ENCODE data around the gene PRX. TPM values are rescaled to one million over a fixed set of nuclear protein-coding genes. Genes with fewer than 3 reads are reported as not detected.
A peak's percentile ranks its signal among the peaks of the same experiment; 100 is the strongest.

Gene PRX
- total RNA-seq, 1 donor from 2014 or later = 1.8 TPM

DNA sequence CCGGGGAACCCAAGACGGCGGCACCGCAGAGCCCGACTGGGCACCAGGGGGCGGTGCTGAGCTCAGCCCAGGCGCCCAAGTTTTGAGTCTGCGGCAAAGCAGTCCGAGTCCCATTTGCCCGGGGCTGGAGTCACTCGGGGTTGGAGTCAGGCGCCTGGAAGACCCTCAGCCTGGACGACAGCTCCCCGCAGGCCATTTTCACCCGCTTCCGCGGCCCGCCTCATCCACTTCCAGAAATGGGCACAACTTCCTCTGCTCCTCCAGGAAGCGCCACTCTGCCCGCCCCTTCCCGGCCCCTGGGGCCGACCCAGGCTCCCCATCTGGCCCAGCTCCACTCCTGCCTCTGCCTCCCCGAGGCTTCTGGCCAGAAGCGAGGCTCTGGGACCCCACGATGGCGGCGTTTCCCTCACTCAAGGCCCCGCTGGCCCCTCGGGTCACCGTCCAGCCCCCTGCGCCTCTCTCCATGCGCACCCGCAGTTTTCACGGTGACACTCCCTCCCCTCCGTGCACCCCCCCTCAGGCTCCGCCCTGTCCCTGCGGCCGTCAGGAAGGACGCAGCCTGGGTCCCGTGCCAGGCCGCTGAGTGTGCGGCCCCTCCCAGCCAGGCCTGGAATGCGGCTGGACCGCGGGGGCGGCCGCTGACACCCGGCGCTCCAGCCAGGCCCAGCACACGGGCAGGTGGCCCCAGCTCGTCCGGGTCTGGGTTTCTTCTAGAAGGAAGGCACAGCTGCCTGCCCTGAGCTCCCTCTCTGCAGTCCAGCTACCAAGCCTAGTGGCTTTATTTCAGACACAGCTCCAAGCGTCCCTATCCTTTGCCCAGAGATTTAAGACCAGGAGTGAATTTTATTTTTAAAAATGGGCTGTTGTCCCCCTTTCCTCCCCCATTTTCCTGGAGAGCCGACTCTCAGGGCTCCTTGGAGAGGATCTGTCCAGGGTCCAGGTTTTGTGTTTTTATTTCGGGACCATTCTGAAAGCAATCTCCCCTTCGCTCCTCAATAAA, 7.9 kb upstream of the PRX start:
- no peak for FAIRE-seq
- TF ChIP-seq, protein P1, sequence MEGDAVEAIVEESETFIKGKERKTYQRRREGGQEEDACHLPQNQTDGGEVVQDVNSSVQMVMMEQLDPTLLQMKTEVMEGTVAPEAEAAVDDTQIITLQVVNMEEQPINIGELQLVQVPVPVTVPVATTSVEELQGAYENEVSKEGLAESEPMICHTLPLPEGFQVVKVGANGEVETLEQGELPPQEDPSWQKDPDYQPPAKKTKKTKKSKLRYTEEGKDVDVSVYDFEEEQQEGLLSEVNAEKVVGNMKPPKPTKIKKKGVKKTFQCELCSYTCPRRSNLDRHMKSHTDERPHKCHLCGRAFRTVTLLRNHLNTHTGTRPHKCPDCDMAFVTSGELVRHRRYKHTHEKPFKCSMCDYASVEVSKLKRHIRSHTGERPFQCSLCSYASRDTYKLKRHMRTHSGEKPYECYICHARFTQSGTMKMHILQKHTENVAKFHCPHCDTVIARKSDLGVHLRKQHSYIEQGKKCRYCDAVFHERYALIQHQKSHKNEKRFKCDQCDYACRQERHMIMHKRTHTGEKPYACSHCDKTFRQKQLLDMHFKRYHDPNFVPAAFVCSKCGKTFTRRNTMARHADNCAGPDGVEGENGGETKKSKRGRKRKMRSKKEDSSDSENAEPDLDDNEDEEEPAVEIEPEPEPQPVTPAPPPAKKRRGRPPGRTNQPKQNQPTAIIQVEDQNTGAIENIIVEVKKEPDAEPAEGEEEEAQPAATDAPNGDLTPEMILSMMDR (IDR thresholded peaks at IDR 0.05; ENCODE audit: insufficient read depth, low read length, severe bottlenecking) = peak; percentile 99

GRCh38 chr19:40420451-40420765, 7.2 kb upstream of the PRX start:
- no peak for FAIRE-seq
- TF ChIP-seq, protein P1 (IDR thresholded peaks at IDR 0.05; ENCODE audit: insufficient read depth, low read length, severe bottlenecking) = no peak
- H3K27me3 ChIP-seq (ENCODE audit: control insufficient read depth, insufficient read depth, low read length) = no peaks in the 10 kb centered on the region
- DNase-seq (ENCODE audit: low read depth) = no peak
- peak overlapping the region; percentile 71 for H3K4me3 ChIP-seq (ENCODE audit: low read depth, low read length)
- peaks cover 12% of the 10 kb centered on the region for H3K36me3 ChIP-seq (ENCODE audit: control insufficient read depth, insufficient read depth, low read length)

More for the DNA sequence above, 7.9 kb upstream of the PRX start:
- DNase-seq (ENCODE audit: low read depth) = peak; percentile 75
- Histone ChIP-seq H3K27me3 (ENCODE audit: control insufficient read depth, insufficient read depth, low read length) (no peaks in the 10 kb centered on the region), H3K4me3 (ENCODE audit: low read depth, low read length) (peak overlapping the region; percentile 71), H3K36me3 (ENCODE audit: control insufficient read depth, insufficient read depth, low read length) (peaks cover 12% of the 10 kb centered on the region)

DNA sequence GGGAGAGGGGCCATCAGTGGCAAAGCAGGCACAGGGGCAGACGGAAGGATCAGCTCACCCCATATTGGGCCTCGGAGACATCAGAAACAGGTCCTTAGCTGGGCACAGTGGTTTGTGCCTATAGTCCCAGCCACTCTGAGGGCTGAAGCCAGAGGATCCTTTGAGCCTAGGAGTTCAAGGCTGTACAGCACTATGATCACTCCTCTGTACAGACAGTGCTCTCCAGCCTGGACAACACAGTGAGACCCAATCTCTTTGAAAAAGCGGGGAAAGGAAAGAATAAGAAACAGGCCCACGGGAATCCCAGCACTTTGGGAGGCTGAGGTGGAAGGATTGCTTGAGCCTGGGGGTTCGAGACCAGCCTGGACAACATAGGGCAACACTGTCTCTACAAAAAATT, 6.6 kb upstream of the PRX start:
- H3K4me3 ChIP-seq (ENCODE audit: low read depth, low read length) = no peak overlapping the region
- TF ChIP-seq, protein P1 (IDR thresholded peaks at IDR 0.05; ENCODE audit: insufficient read depth, low read length, severe bottlenecking) = no peak
- DNase-seq (ENCODE audit: low read depth) (no peak), FAIRE-seq (no peak)
- peaks cover 12% of the 10 kb centered on the region for H3K36me3 ChIP-seq (ENCODE audit: control insufficient read depth, insufficient read depth, low read length)
- H3K27me3 ChIP-seq (ENCODE audit: control insufficient read depth, insufficient read depth, low read length) = no peaks in the 10 kb centered on the region

DNA sequence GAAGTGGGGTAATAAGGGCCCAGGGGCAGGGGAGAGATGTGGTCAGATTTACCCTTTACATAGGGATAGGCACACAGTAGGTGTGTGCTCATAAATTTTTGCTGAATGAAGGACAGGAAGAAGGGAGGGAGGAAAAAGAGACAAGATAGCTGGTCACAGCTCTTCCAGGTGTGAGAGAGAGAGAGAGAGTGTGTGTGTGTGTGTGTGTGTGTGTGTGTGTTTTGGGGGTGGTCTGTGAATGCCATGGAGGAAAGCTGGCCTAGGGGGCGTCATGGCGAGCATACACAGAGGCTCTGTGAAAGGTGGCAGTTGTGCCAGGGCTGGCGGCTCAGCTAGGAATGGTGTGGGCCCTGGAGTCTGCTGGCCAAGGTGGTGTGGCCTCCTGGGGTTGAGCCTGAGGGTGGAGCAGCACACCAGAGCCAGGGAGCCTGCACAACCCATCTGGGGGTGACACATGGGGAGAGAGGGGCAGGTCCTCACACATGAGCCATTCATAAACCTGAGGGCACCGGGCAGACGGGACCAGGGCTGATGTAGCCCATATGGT, 6.0 kb upstream of the PRX start:
- FAIRE-seq (no peak), DNase-seq (ENCODE audit: low read depth) (no peak)
- no peak overlapping the region for H3K4me3 ChIP-seq (ENCODE audit: low read depth, low read length)
- H3K36me3 ChIP-seq (ENCODE audit: control insufficient read depth, insufficient read depth, low read length) = peaks cover 12% of the 10 kb centered on the region
- TF ChIP-seq, protein P1 (IDR thresholded peaks at IDR 0.05; ENCODE audit: insufficient read depth, low read length, severe bottlenecking) = no peak
- no peaks in the 10 kb centered on the region for H3K27me3 ChIP-seq (ENCODE audit: control insufficient read depth, insufficient read depth, low read length)

- DNase-seq (ENCODE audit: low read depth) (no peak), FAIRE-seq (no peak)
- Histone ChIP-seq H3K27me3 (ENCODE audit: control insufficient read depth, insufficient read depth, low read length) (no peaks in the 10 kb centered on the region), H3K4me3 (ENCODE audit: low read depth, low read length) (no peak overlapping the region), H3K36me3 (ENCODE audit: control insufficient read depth, insufficient read depth, low read length) (peaks cover 8% of the 10 kb centered on the region)
- TF ChIP-seq, protein P1 (IDR thresholded peaks at IDR 0.05; ENCODE audit: insufficient read depth, low read length, severe bottlenecking) = no peak
These were observed 4.9 kb upstream of the PRX start for GRCh38 chr19:40418040-40418439.
